ENCODE results near the gene STRIT1.

Gene STRIT1

GRCh38 chr3:155326901-155327300, 33.4 kb upstream of the STRIT1 start:
- H3K9me3 ChIP-seq (ENCODE audit: insufficient read depth, low read length, severe bottlenecking) = no peaks in the 10 kb centered on the region
- ATAC-seq (ENCODE audit: insufficient read depth, low read depth) (no peak), DNase-seq (no peak)
- no peaks in the 10 kb centered on the region for H3K79me2 ChIP-seq (ENCODE audit: insufficient read depth, low read length)
- TF ChIP-seq CTCF (IDR thresholded peaks at IDR 0.05; ENCODE audit: borderline replicate concordance, extremely low read depth, low read length, poor library complexity, severe bottlenecking) (no peak), EZH2 (IDR thresholded peaks at IDR 0.05; ENCODE audit: borderline replicate concordance, low read depth, low read length, severe bottlenecking) (no peak)
- H3K4me3 ChIP-seq (ENCODE audit: low read depth in 1 of 2, low read length in 2 of 2) = no peak overlapping the region
- H3K4me1 ChIP-seq (ENCODE audit: insufficient read depth, low read length) = no peaks in the 10 kb centered on the region
- no peak overlapping the region for H3K27ac ChIP-seq (ENCODE audit: low read length)
- H3K36me3 ChIP-seq (ENCODE audit: insufficient read depth, low read length) = no peaks in the 10 kb centered on the region
- no peaks in the 10 kb centered on the region for H3K27me3 ChIP-seq (ENCODE audit: insufficient read depth, low read length, poor library complexity)
- H3K4me2 ChIP-seq (ENCODE audit: insufficient read depth, low read length) = no peak overlapping the region
- no peak overlapping the region for H3K9ac ChIP-seq (ENCODE audit: low read depth, low read length)
- 0 out of 2 replicates have a peak overlapping the region, but pooled peaks have one; percentile 4 for H2AFZ ChIP-seq (ENCODE audit: low read depth, low read length)
- H4K20me1 ChIP-seq (ENCODE audit: insufficient read depth, low read length) = no peaks in the 10 kb centered on the region

- ATAC-seq (ENCODE audit: insufficient read depth, low read depth) (no peak), DNase-seq (no peak)
- Histone ChIP-seq H3K27me3 (ENCODE audit: insufficient read depth, low read length, poor library complexity) (no peaks in the 10 kb centered on the region), H2AFZ (ENCODE audit: low read depth, low read length) (no peak overlapping the region), H3K79me2 (ENCODE audit: insufficient read depth, low read length) (no peaks in the 10 kb centered on the region), H3K4me2 (ENCODE audit: insufficient read depth, low read length) (no peak overlapping the region), H3K36me3 (ENCODE audit: insufficient read depth, low read length) (no peaks in the 10 kb centered on the region), H4K20me1 (ENCODE audit: insufficient read depth, low read length) (no peaks in the 10 kb centered on the region), H3K4me1 (ENCODE audit: insufficient read depth, low read length) (no peaks in the 10 kb centered on the region), H3K9me3 (ENCODE audit: insufficient read depth, low read length, severe bottlenecking) (no peaks in the 10 kb centered on the region), H3K9ac (ENCODE audit: low read depth, low read length) (no peak overlapping the region), H3K4me3 (ENCODE audit: low read depth in 1 of 2, low read length in 2 of 2) (no peak overlapping the region), H3K27ac (ENCODE audit: low read length) (no peak overlapping the region)
- TF ChIP-seq CTCF (IDR thresholded peaks at IDR 0.05; ENCODE audit: borderline replicate concordance, extremely low read depth, low read length, poor library complexity, severe bottlenecking) (no peak), EZH2 (IDR thresholded peaks at IDR 0.05; ENCODE audit: borderline replicate concordance, low read depth, low read length, severe bottlenecking) (no peak)
Measured at GRCh38 chr3:155326244-155326643, 32.8 kb upstream of the STRIT1 start.

- Histone ChIP-seq H3K79me2 (ENCODE audit: insufficient read depth, low read length) (no peaks in the 10 kb centered on the region), H2AFZ (ENCODE audit: low read depth, low read length) (no peak overlapping the region), H3K4me2 (ENCODE audit: insufficient read depth, low read length) (no peak overlapping the region), H3K27me3 (ENCODE audit: insufficient read depth, low read length, poor library complexity) (no peaks in the 10 kb centered on the region), H3K4me1 (ENCODE audit: insufficient read depth, low read length) (no peaks in the 10 kb centered on the region), H3K9me3 (ENCODE audit: insufficient read depth, low read length, severe bottlenecking) (no peaks in the 10 kb centered on the region), H3K4me3 (ENCODE audit: low read depth in 1 of 2, low read length in 2 of 2) (no peak overlapping the region), H4K20me1 (ENCODE audit: insufficient read depth, low read length) (no peaks in the 10 kb centered on the region), H3K9ac (ENCODE audit: low read depth, low read length) (no peak overlapping the region), H3K36me3 (ENCODE audit: insufficient read depth, low read length) (no peaks in the 10 kb centered on the region), H3K27ac (ENCODE audit: low read length) (no peak overlapping the region)
- TF ChIP-seq CTCF (IDR thresholded peaks at IDR 0.05; ENCODE audit: borderline replicate concordance, extremely low read depth, low read length, poor library complexity, severe bottlenecking) = peak; percentile 25
- TF ChIP-seq EZH2 (IDR thresholded peaks at IDR 0.05; ENCODE audit: borderline replicate concordance, low read depth, low read length, severe bottlenecking) = no peak
- ATAC-seq (ENCODE audit: insufficient read depth, low read depth) (no peak), DNase-seq (no peak)
Measured at GRCh38 chr3:155325263-155325835, 31.9 kb upstream of the STRIT1 start.
